ENCODE data around the gene ELOVL7. TPM values are rescaled to one million over a fixed set of nuclear protein-coding genes. Genes with fewer than 3 reads are reported as not detected.

Gene ELOVL7
- total and polyA plus RNA-seq, 10 of the 15 experiments (the other 5 are each of a cell fraction or from before 2014, with no cell fraction given), result 0.26 to 1.2 (median 0.92) TPM

GRCh38 chr5:60888359-60889061 lies 44.4 kb upstream of the ELOVL7 start (continued):
- TF ChIP-seq REST (IDR thresholded peaks at IDR 0.05; ENCODE audit: low read depth, low read length) (no peak), EZH2 (IDR thresholded peaks at IDR 0.05; ENCODE audit: borderline replicate concordance, control insufficient read depth, low read depth, low read length) (no peak), JUND (IDR thresholded peaks at IDR 0.05; ENCODE audit: low read depth, low read length) (no peak), SKIL (IDR thresholded peaks at IDR 0.05; ENCODE audit: low read depth, poor library complexity, severe bottlenecking) (no peak), SP1 (IDR thresholded peaks at IDR 0.05; ENCODE audit: low read depth, low read length) (no peak), MXI1 (IDR thresholded peaks at IDR 0.05; ENCODE audit: low read depth, low read length) (no peak), HCFC1 (IDR thresholded peaks at IDR 0.05; ENCODE audit: low read length) (no peak), JUNB (IDR thresholded peaks at IDR 0.05) (no peak), ASH2L (IDR thresholded peaks at IDR 0.05; ENCODE audit: borderline replicate concordance, low read depth) (no peak), YY1 (IDR thresholded peaks at IDR 0.05; ENCODE audit: low read depth, low read length) (no peak), SMAD5 (IDR thresholded peaks at IDR 0.05; ENCODE audit: low read depth) (no peak)
- TF ChIP-seq, protein P1, sequence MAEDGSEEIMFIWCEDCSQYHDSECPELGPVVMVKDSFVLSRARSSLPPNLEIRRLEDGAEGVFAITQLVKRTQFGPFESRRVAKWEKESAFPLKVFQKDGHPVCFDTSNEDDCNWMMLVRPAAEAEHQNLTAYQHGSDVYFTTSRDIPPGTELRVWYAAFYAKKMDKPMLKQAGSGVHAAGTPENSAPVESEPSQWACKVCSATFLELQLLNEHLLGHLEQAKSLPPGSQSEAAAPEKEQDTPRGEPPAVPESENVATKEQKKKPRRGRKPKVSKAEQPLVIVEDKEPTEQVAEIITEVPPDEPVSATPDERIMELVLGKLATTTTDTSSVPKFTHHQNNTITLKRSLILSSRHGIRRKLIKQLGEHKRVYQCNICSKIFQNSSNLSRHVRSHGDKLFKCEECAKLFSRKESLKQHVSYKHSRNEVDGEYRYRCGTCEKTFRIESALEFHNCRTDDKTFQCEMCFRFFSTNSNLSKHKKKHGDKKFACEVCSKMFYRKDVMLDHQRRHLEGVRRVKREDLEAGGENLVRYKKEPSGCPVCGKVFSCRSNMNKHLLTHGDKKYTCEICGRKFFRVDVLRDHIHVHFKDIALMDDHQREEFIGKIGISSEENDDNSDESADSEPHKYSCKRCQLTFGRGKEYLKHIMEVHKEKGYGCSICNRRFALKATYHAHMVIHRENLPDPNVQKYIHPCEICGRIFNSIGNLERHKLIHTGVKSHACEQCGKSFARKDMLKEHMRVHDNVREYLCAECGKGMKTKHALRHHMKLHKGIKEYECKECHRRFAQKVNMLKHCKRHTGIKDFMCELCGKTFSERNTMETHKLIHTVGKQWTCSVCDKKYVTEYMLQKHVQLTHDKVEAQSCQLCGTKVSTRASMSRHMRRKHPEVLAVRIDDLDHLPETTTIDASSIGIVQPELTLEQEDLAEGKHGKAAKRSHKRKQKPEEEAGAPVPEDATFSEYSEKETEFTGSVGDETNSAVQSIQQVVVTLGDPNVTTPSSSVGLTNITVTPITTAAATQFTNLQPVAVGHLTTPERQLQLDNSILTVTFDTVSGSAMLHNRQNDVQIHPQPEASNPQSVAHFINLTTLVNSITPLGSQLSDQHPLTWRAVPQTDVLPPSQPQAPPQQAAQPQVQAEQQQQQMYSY (CRISPR knock-in tag; IDR thresholded peaks at IDR 0.05), result no peak
